HG02763 (cell line): ENCODE measurements around the gene EML1.
A peak's percentile ranks its signal among the peaks of the same experiment; 100 is the strongest.

Experiments
- ATAC-seq: cut with Tn5 transposase; IDR thresholded peaks from one replicate; pipeline ENCODE4 v1.9.1; 2021; ENCODE audit warnings: mild to moderate bottlenecking, moderate library complexity; ENCODE audit not compliant: unreplicated experiment

EML1 gene

DNA sequence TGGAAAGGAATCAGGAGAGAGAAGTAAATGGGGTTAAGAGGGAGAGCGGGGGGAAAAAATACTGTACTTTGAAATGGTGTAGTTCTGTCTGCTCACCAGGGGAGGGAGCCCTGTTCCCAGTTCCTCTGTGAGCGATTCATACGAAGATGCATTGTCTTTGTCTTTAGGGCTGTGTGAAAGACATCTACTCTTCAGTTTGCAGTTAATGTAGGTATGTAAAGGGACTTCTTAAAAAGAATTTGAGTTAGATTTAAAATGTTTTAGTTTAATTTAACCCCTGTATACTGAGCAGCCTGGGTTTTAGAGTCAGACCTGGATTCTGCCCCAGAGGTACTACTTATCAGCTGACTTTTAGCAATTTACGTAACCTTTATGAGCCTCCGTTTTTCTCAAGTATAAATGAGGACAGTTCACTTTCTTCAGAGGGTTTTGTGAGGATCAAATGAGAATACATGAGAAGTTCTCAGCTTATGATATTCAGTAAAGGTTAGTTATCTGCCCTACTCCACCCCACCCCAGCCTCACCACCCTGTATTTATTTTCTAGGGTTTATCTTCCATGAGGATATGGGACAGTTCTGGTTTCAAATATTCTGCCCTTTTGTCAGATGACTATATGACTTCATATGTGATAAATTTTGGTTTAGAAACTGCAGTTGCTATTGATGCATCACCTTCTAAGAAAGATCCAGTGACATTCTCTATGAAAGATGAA lies 189.5 kb downstream of the EML1 start:
- peak; percentile 50 for ATAC-seq

DNA sequence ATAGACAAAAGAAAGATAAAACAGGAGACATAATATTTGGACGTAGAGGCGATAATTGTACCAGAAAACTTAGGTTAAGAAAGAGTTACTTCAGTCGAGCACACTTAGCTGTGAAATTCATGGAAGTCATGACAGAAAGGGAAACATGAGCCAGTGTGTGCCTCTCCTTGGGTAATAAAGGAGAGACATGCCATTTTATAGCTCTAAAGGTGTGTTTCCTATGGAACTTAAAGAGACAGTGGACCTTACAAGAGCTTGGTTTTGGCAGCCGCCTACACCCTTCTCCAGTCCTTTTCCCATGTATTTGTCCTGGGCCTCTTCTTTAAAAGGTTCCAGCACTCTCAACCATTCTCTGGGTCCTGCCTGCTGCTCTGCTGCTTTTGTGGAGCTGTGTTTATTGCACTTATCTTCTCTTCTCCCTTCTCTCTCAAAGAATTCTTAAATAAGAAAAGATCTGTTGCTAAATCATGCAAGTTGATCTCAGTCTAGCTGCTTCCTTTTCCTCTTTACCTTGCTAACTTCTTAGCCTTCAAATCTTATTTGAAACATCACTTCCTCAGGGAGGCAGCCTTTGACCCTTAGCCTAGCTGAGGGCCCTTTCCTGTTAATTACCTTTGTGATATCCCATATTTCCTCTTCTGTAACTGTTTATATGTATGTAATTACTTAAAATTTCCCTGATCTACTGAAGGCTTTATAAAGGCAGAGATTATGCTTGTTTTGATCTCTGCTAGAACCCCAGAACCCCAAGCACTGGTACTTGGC lies 190.2 kb downstream of the EML1 start:
- no peak for ATAC-seq

DNA sequence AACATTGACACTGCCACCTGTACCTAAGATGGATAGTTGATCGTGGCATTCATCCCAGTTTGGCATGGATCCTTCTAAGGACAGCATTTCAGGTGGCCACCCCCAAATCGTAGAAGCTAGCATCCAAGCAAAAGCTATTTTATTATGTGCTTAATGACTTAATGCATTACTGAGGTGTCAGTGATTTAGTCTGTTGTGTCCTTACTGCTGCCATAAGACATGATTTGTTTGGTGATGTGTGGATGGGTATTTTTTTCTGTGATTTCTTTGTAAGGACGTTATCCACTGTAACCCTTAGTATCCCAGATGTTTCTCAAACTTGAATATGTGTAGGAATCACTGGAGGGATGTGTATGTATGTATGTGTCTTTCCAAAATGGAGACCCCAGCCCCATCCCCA lies 190.8 kb downstream of the EML1 start:
- ATAC-seq, result no peak

DNA sequence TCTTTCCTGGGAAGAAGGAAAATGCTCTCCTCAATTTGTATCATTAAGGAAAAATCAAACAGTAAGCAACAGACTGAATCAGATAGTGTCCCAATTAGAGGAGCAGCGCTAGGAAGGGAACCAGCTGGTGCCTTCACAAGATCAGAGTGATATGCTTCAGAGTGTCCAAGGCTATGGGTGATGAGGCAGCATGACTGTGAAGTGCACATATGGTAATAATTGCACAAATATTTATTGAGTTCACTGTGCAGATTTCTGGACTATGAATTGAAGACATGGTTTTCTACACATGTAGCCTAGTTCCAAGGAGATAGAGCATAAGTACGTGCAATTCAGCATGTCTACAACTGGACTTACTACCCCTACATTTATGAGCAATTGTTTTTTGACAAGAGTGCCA lies 193.2 kb downstream of the EML1 start:
- no peak for ATAC-seq

DNA sequence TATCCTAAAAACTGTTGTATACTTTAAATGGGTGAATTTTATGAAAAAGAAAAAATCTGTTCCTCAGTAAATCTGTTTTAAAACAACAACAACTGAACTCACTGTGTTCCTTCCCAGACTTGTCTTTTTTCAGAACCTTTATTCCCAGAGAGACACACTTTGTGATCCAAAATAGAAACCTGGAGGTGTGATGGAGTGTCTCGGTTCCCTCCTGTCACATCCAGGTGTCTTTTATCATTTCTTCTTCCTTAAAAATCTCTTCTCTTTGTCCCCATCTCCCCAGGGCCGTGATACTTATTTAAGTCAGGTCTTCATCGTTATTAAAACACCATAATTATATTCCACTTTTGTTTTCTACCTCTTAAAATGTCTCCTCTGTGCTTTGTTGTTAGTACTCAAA lies 195.8 kb downstream of the EML1 start:
- no peak for ATAC-seq

DNA sequence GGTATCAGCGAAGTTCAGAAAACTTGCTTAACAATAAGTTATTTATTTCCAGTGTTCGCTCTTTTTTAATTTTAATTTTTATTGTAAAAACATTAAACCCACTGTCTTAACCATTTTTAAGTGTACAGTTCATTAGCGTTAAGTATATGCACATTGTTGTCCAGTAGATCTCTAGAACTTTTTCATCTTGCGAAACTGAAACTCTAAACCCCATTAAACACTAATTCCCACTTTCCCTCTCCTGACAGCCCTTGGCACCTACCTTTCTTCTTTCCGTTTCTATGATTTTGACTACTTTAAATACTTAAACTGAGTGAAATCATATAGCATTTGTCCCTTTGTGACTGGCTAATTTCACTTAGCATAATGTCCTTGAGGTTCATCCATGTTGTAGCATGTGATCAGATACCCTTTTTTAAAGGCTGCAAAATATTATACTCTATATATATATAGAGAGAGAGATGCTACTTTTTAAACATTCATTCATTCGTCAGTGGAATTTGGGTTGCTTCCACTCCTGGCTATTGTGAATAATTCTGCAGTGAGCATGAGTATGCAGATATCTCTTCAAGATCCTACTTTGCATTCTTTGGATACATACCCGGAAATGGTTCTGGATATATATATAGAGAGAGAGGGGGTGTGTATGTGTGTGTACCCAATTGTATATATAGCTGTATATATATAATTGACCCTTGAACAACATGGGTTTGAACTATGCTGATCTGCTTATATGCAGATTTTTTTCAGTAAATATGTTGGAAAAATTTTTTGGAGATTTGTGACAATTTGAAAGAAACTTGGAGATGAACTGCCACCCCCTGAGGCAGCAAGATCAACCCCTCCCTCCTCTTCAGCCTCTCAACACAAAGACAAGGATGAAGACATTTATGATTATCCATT lies 197.3 kb downstream of the EML1 start:
- no peak for ATAC-seq

DNA sequence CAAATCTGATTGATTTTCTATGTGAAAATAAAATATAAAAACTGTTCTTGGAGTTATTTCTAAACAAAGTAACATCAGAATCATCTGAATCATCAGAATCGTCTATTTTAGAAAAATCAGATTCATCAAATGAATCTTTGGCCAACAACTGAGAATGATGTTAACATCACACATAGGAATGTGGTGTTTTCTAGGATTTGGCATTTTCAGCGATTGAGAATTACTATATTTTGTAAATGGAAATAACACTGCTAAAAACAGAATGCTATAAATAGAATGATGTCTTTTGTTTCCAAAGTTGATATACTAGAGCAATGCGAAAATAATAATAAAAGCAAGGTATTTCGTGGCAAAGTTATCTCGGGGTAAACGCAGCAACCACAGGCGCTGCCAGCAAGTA lies 198.1 kb downstream of the EML1 start:
- no peak for ATAC-seq
